GM19372 (cell line): ENCODE results near the gene TARS2.

Experiments
- ATAC-seq: cut with Tn5 transposase; IDR thresholded peaks from one replicate; pipeline ENCODE4 v1.9.1; 2021; ENCODE audit warnings: mild to moderate bottlenecking, low read depth, moderate library complexity; ENCODE audit not compliant: unreplicated experiment

The TARS2 gene

DNA sequence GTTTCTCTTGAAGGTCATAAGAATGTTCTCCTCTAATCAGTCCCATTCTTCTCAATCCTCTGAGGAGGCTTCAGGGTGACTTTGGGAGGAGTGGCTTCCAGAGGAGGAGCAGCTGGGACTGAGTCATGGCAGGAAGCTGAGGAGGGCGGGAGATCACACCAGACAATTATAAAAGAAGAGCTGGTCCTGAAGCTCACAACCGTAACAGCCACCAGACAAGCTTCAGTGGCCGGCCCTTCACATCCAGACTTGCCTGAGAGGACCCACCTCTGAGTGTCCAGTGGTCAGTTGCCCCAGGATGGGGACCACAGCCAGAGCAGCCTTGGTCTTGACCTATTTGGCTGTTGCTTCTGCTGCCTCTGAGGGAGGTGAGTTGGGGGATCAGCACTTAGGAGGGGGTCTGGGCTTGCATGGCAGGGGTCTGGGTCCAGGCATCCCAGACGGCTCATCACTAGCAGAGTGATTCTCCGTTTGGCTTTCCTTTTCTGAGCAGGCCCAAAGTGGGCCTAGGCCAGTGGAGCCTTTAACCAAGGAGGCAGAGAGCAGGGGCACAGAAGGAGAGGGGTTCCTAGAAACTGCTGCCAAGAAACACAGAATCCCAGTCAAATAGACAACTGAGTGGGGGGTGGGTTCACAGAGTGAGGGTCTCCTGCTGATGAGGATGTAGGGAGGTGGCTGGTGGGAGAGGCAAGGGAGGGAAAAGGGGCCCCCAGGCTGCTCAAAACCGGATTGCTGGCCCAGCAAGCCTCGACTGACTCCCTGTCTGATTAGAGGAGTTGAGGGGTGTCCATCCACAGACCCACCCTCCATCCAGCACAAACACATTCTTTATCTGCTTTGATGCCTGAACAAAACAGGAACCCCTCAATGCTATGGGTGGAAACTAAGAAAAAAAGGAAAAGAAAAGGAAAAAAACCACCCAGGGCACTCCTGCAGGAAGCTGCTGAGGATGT is 21.0 kb downstream of the TARS2 start, which contains the start of gene ECM1:
Gene ECM1, plus strand, starts transcription at position 198 of the 953 bp plus-strand sequence. Its CDS starts 101 bp downstream, at position 299.
- no peak for ATAC-seq

DNA sequence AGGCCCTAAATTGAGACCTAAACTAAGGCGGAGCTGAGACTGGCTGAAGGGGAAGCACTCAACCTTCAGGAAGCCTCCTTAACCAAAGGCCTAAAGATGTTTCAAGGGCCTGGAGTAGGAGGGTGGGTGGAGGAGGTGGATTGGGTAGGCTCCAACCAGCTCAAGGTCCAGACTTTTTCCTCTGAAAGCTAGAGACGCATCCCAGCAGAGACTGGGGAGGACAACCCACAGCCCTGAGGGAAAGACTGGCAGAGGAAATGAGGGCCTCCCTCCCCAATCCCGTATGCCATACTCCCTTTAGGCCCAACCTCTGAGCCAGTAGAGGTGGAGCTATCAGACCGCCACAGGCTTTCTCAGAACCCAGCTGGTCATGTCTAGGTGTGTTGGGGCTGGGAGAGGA is 21.8 kb downstream of the TARS2 start:
- ATAC-seq, result no peak

DNA sequence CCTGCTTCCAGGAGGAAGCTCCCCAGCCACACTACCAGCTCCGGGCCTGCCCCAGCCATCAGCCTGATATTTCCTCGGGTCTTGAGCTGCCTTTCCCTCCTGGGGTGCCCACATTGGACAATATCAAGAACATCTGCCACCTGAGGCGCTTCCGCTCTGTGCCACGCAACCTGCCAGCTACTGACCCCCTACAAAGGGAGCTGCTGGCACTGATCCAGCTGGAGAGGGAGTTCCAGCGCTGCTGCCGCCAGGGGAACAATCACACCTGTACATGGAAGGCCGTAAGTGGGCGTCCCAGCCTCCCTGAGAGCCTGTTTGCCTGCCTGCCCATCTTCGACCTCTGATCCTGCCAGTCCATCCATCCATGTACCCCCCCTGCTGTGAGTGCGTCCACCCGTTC is 24.3 kb downstream of the TARS2 start:
- ATAC-seq, result no peak

DNA sequence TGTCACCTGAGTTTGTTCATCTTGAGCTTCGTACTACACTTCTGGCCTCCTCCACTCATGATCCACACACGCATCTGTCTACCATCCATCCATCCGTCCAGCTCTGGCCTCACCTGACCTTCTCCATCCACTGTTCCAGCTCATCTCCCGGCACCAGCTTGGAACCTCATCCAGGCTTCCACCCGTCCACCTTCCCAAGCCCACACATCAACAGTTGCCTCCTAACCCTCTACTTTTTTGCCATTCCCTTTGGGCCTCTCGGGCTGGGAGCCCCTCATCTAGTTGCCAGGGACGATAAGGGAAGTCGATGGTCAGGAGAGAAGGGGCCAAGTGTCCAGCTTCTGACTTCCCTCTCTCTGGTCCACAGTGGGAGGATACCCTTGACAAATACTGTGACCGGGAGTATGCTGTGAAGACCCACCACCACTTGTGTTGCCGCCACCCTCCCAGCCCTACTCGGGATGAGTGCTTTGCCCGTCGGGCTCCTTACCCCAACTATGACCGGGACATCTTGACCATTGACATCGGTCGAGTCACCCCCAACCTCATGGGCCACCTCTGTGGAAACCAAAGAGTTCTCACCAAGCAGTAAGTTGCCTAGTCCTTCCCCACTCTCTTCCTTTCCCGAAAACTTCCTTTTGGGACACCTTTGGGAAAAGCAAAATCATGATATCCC is 24.9 kb downstream of the TARS2 start:
- no peak for ATAC-seq

DNA sequence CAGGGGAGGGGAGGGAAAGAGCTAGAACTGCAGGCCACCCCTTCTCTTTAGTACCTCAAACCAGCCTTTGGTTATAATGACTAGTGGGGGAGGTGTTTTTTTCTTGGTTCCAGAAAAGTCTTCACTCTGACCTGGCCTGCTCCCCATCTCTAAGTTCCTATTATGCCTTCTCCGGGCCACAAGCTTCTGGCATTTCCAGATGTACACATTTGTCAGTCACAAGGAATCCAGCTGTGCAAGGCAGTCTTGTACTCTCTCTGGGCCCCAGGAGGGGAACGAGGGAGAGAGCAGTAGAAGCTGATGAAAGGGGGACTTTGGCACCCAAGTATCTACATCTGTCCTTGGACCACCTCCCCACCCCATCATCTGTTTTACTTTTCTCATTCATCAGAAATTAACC is 25.6 kb downstream of the TARS2 start:
- ATAC-seq, result no peak

DNA sequence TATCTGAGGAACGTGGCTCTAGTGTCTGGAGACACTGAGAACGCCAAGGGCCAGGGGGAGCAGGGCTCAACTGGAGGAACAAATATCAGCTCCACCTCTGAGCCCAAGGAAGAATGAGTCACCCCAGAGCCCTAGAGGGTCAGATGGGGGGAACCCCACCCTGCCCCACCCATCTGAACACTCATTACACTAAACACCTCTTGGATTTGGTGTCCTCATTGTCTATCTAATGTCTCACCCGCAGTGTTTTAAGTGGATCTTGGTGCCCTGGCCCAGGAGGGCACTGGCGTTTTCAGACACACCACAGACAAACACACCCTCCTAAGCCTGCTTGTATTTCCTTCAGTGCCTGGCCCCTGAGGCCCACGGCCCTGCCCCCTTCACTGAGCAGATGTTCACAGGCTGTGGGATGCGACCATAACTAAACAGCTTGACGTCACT is 26.2 kb downstream of the TARS2 start:
- ATAC-seq, result no peak

DNA sequence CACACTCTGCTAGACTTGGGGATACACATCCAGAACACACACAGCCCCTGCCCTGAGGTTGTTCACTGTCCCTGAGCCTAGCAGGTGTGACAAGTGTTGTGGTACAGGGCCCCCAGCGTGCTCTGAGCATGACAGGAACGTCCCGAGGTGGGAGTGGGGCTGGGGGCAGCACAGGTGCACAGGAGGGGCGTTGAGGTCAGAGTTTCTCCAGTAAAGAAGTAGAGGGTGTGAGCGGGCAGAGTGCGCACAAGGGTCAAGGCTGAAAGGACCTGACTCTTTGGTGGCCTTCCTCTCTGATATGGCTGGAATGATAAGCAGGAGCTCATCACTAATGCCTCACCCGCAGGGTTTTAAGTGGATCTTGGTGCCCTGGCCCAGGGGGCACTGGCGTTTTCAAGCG is 27.0 kb downstream of the TARS2 start:
- no peak for ATAC-seq

DNA sequence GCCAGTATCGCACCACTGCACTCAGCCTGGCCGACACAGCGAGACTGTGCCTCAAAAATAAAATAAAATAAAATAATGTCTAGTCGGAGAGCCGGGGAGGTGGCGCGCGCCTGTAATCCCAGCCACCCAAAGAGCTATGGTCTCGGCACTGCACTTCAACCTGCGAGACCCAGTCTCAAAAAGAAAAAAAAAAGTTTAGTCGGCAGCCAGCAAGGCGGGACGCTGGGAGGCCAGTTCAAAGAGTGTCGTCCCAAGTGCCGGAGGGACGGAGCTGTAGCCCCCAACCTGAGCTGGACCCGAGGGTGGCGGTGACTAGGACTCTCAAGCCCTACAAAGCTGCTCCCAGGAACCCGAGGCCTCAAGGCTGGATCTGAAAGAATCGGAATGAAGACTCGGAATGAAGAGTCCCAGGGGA is 27.7 kb downstream of the TARS2 start:
- ATAC-seq, result no peak

DNA sequence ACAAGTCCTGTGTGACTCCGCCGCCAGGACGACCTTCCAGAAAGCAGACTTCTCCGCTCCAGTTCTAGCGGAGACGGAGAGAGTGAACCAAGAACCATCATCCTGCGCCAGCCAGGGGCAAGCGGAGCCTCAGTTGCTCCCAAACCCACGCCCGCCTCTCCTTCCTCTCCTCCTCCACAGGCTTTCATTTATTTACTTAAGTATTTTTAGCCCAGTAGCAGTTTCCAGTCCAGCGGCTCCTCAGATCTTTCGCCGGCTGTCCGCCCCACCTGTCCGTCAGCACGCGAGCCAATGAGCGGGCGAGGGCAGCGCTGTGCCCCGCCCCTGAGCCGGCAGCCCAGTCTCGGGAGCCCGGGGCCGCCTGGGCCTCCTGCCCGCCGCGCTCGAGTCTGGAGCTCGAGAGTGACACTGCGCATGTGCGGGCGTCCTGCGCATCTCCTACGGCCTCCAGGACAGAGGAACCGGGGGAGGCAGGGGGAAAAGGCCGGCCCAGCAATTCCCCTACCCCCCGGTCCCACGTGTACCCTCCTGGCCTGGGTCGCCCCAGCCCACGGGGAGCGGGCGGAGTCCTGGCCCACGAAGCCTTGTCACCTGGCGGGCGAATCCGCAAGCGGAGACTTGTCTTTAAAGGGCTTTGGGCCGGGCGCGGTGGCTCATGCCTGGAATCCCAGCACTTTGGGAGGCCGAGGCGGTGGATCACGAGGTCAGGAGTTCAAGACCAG is 28.3 kb downstream of the TARS2 start, which contains the start of gene FALEC:
Gene FALEC, plus strand, starts transcription at position 425 of the 722 bp plus-strand sequence.
- ATAC-seq, result peak; percentile 98

DNA sequence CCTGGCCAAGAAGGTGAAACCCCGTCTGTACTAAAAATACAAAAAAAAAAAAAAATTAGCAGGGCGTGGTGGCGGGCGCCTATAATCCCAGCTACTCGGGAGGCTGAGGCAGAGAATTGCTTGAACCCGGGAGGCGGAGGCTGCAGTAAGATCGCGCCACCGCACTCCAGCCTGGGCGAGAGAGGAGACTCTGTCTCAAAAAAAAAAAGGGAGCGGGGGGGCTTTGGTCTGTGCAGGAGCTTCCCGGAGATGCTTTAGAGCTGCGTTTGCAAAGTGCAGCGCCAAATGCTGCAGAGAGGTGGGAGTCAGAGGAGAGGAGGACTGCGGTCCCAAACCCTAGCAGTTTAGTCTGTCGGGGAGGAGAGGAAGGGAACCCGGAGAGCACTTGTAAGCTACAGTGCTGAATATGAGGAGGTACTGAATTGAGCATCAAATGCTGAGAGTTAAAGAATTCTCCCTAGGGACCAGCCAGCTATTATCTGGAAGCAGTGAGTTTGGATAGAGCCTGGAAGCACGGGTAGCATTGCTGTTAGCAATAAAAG is 28.9 kb downstream of the TARS2 start:
- peak; percentile 8 for ATAC-seq

DNA sequence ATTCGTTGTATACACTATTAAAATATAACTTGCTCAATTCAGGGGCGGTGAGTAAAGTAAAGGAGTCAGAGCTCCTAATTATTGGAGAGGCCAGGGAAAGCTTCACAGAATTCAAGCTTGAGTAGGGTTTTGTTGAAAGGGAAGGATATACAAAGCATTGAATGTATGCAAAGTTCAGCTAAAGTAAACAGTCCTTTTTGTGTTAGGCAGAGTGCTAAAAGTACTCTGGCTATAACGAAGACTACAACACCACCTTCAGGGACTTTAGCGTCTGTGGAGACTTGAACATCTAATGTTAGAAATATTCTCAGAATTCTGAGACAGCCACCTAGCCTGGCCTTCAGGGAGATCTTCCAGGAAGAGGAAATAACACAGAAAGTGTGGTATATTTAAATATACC is 29.4 kb downstream of the TARS2 start:
- ATAC-seq, result no peak

DNA sequence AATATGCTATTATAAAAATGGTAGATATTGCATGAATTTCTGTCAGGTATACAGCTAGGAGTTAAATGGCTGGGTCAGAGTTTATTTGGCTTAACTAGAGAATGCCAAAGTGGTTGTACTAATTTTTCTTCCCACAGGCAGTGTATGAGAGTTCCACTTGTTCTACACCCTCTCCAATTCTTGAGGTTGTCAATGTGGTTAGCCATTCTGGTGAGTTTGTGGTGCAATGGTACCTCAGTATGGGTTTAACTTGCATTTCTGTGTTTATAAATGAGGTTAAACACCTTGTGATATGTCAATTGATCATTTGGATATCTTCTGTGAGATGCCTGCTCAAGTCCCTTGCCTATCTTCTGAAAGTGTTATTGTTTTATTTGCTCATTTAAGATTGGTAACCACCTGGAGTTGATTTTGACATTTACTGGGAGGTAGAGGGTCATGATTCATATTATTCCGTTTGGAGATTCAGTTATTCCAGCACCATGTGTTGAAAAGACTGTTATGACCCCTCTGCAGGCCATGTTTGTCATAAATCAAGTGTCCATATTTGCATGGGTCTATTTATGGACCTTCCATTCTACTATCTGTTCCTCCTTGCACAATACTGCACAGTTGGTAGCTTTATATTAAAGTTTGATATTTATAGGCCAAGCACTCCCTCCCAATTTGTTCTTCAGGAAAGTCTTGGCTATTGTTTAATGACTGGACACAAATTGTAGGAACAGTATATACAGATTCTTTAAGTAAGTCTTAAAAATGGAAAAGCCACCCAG is 34.2 kb downstream of the TARS2 start:
- no peak for ATAC-seq

DNA sequence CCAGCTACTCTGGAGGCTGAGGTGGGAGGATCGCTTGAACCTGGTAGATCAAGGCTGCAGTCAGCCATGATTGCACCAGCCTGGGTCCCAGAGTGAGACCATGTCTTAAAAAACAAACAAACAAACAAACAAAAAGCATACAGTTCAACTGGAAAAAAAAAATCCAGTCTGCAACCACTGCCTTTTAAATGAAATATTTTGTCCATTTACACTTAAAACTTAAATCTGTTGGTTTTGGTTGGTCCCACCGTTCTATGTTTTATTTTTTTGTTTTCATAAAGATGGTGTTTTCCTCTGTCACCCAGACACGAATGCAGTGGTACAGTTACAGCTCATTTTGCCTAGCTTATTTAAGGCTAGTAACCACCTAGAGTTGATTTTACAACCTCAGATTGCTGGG is 38.1 kb downstream of the TARS2 start:
- ATAC-seq, result no peak

DNA sequence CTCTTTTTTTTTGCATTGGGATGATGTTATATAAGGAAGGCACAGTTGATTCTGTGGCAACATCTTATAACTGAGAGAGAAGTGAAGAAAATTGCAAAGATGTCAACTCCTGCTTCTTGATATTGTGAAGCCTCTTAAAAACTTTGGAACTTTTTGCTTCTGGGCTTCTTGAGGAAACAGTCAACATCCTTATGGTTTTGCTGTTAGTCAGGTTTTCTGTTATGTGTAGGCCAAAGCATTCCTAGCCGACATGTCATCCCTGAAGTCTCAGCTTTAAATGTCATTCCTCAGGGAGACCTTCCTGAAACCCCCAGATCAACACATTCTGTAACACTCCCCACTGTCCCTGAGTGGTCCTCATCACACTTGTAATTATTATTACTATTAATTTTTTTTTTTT is 41.0 kb downstream of the TARS2 start:
- ATAC-seq, result no peak

DNA sequence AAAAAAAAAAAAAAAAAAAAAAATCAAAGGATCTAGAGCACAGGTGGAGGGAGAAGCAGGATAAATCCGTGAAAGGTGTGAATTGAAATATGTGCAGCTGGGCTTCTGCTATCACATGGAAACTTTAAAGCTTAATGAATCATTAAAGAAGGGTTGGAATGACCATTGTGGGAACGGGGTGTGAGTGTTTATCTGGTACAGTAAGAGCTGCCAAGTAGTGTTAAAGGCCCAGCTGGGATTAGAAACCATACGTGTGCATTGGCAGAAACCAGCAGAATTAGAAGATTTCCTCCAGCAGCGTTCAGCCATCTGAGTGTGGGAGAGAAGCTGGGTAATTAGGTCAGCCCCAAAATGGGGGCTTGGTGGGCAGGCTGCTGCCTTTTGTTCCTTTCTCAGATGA is 41.8 kb downstream of the TARS2 start:
- no peak for ATAC-seq

DNA sequence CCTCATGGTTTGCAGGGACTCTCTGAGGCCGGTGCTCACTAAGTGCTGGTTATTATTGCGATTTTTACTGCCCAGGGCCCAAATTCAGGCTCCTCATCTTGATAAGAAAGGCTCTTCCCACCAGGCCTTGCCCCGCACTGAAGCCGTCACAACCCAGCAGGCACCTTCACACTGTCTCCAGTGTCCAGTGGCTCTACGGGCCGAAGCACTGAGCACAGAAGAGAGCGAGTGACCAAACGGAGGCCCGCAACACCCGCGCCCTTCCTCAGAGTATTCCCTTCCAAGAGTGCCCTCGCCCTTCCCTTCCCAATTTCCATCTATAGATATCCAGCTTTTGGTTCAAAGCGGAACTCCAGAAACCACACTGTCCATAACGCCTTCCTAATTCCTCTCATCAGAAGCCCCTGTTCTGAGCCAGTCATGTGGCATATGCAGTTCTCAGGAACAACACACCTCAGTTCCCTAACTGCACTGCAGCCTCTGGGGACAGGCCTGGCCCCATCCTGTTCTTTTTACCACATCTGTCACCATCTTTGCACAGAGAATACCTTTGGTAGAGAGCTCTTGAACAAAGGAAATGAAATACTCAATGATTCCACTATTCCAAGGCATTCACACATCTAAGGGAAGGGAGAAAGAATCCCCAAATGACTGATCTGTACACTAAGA is 43.4 kb downstream of the TARS2 start:
- no peak for ATAC-seq

DNA sequence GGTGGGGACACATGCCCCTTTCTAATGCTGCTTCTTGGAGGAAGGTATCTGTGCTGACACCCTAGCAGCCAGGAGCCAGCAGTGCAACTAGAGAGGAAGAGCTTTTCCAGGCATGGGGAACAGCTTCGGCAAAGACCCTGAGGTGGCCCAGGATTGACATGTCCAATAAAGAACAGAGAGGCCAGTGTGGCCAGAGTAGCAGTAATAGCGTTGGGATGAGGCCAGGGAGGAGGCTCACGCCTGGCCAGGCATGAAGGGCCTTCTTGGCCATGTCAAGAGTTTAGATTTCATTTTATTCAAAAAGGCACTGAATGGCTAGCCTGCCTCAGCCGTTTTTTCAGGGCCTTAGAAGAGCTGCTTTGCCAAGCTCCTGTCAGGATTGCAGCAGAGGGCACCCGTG is 45.6 kb downstream of the TARS2 start:
- ATAC-seq, result no peak

DNA sequence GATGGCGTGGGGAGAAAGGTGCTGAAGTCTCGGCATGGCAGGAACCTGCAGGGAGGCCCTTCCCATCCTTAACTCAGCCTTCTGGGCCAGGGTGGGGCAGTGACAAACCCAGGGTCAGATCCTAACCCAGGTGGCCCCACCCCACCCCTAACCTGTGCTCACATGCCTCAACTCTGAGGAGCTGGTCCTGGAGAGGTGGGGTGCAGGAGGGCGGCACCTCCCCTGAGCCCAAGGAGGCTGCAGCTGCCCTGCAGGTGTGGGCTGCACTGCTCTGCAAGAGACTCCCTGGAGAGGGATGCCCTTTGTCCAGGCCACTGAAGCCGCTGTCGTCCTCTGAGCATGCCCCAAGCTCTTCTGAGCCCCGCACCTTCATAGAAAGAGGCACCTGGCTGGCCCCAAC is 46.8 kb downstream of the TARS2 start:
- no peak for ATAC-seq

DNA sequence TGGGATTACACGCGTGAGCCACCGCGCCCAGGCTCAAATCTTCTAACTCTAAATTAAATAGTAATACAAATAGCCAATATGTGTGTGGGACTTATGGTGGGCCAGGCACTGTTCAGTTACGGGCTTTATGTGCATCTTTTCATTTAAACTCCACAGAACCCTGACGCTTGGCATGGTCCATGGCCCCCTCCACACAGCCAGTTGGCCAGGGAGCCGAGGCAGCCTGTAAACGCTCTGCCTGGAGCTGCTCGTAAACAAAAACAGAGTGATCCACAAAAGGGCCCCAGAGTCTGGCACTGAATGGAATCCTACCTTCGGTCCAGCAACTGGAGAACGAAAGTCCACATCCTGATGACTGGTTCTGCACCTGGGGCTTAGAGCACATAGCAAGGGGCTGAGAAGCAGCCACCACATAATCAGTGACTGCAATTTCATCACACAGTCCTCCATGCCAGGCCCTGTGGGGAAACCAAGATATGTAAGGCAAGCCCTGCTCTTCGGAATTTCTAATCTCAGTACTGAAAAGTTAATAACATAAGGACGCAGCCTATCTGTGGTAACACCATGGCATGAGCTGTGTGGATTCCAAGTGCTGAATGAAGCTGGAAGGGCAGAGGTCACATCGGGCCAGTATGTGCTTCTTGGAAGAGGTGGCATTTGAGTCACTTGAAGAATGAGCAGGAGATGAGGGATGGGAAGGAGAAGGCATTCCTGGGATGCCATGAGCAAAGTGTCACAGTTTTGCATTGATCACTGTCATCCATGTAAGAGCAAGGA is 48.5 kb downstream of the TARS2 start:
- no peak for ATAC-seq
